Activated naive CD4-positive, alpha-beta T cell treated with anti-CD3 and anti-CD28 coated beads, Interleukin-2, amount 50 U/mL, for 16 hours (primary cell): Measurements from ENCODE around the gene SLC25A27.

Source experiments
- DNase-seq: peaks from one replicate; pipeline ENCODE4 v3.0.0-alpha.2; 2020

The SLC25A27 gene

GRCh38 chr6:46651816-46652215, 959 bp upstream of the SLC25A27 start:
- no peak for DNase-seq

GRCh38 chr6:46652232-46652602, 558 bp upstream of the SLC25A27 start:
- no peak for DNase-seq

GRCh38 chr6:46653439-46654195, 842 bp downstream of the SLC25A27 start:
- DNase-seq: no peak

GRCh38 chr6:46655803-46656202, 3.0 kb downstream of the SLC25A27 start:
- no peak for DNase-seq

GRCh38 chr6:46657642-46658041, 4.9 kb downstream of the SLC25A27 start:
- no peak for DNase-seq

DNA sequence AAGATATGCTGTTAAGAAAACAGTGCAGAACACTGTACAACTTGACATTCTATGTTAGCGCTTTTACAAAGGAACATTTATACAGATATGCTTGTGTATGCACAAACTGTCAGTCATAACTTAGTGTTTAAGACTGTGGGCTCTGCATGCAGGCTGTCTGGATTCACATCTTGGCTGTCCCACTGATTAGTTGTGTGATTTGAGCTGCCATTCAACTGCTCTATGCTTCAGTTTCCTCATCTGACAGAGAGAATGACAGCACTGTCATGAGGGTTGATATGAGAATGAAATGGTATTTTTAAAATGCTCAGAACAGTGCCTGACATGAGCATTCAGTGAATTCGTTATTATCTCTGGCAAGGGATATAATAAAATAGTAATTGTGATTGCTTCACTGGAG, 8.7 kb downstream of the SLC25A27 start:
- DNase-seq: no peak

- DNase-seq: no peak
Measured at GRCh38 chr6:46667377-46667776, 14.6 kb downstream of the SLC25A27 start.

- DNase-seq: no peak
Measured at GRCh38 chr6:46674410-46674809, 21.6 kb downstream of the SLC25A27 start.

DNA sequence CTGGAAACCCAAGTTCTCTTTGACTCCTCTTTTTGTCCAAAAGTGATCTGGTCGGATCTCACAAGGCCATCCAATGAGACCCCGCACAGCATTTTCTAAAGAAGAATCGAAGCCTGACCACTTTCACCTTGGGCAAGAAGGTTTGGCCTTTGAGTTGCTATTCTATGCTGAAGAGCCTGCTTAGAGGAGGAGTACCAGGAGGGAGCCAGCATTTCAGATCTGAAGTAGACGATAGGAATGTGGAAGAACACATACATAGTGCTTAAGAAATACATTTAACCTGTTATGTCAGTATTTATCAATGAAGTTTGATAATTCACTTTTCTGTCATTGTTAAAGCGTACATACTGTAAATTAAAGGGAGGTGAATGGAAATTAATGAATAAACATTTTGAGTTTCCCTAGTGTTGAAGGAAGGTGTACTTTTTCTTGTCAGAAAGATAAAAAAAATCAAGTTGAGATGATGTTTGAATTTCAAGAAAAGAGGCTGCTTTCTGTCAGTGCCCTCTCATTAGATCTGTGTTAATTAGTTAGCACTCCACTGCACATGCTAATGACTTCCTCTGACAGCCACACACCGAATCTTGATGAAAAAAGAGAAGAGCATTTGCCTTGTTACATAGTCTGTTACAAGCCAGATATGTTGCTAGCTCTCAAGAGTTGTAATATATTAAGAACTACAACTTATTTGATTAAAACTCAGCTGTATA, 24.0 kb downstream of the SLC25A27 start:
- no peak for DNase-seq

- no peak for DNase-seq
Measured at GRCh38 chr6:46677314-46677654, 24.5 kb downstream of the SLC25A27 start.

GRCh38 chr6:46684771-46685170, 32.0 kb downstream of the SLC25A27 start:
- no peak for DNase-seq

- DNase-seq: no peak
Measured at GRCh38 chr6:46687619-46688097, 34.9 kb downstream of the SLC25A27 start, which contains the start of gene TDRD6. Gene TDRD6, plus strand, starts transcription at chr6:46687885. Its CDS starts 244 bp downstream, at chr6:46688129.

GRCh38 chr6:46688117-46688965, 35.6 kb downstream of the SLC25A27 start:
- no peak for DNase-seq

DNA sequence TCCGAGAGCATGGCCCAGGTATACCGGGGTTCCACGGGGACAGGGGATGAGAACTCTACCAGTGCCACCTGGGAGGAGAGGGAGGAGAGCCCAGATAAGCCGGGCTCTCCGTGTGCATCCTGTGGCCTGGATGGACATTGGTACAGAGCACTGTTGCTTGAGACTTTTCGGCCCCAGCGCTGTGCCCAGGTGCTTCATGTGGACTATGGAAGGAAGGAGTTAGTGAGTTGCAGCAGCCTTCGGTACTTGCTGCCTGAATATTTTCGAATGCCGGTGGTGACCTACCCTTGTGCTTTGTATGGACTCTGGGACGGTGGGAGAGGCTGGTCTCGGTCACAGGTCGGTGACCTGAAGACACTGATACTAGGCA, 36.2 kb downstream of the SLC25A27 start:
- no peak for DNase-seq

- DNase-seq: no peak
Measured at GRCh38 chr6:46689657-46690056, 36.9 kb downstream of the SLC25A27 start.

DNA sequence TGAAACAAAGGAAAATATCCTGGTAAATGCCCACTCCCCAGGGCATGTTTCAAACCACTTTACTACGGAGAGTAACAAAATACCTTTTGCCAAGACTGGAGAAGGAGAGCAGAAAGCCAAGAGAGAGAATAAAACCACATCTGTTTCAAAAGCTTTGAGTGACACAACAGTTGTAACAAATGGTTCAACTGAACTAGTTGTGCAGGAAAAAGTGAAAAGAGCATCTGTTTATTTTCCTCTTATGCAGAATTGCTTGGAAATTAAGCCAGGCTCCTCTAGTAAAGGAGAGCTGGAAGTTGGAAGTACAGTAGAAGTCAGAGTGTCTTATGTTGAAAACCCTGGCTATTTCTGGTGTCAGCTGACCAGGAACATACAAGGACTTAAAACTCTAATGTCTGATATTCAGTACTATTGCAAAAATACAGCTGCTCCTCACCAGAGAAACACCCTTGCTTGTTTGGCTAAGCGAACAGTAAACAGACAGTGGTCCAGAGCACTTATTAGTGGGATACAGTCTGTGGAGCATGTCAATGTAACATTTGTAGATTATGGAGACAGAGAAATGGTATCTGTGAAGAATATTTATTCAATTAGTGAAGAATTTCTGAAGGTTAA, 37.5 kb downstream of the SLC25A27 start:
- no peak for DNase-seq

- DNase-seq: no peak
Measured at GRCh38 chr6:46690911-46691451, 38.2 kb downstream of the SLC25A27 start.

DNA sequence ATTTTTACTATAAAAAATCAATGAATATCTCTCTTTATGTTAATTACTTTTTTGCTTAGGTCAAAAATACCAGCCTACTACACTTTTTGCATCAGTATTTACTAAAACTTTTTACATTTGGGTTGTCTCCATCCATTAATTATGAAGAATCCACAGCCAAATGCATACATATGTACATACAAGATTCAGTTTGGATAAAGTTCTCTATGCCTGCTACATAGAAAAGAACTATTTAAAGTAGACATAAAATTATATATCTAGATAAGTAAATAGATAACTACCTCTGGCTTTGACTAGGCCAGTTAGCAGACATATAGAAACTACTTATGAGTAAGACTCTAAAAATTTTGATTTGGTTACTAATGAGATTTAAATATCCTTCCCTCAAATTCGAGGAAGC, 47.2 kb downstream of the SLC25A27 start:
- no peak for DNase-seq

GRCh38 chr6:46704562-46704961, 51.8 kb downstream of the SLC25A27 start:
- DNase-seq: no peak

- DNase-seq: no peak
Measured at GRCh38 chr6:46706464-46706863, 53.7 kb downstream of the SLC25A27 start.

GRCh38 chr6:46711491-46711890, 58.7 kb downstream of the SLC25A27 start:
- DNase-seq: no peak

GRCh38 chr6:46715141-46715540, 62.4 kb downstream of the SLC25A27 start:
- DNase-seq: no peak

DNA sequence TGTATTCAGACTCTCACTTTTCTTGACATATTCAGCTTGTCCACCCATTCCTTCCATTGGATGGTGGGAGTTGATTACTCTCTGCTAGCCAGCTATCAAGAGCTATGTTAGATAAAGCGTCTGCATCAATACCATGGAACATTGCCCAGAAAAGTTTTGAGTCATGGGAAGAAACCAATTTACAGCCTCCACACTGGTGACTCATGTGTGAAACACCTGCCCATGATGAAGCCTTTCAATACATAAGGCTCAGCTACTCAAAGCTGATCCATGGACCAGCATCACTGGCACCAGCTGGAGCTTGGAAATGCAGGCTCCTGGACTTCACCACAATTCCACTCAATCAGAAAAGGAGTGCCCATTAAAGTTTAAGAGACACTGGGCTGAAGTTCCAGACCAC, 66.3 kb downstream of the SLC25A27 start:
- DNase-seq: no peak
